HepG2 (cell line): ENCODE results near the gene ZNF821. TPM values are rescaled to one million over a fixed set of nuclear protein-coding genes. Genes with fewer than 3 reads are reported as not detected.

ENCODE experiments used
- ARID5B ChIP-seq: IDR thresholded peaks from 2 replicates; pipeline ENCODE4 v1.4.0; 2020; ENCODE audit warnings: mild to moderate bottlenecking, missing genetic modification reagents
- ATF1 ChIP-seq: IDR thresholded peaks from 2 replicates; pipeline ENCODE4 v1.6.1; 2016; ENCODE audit warnings: mild to moderate bottlenecking, control low read depth
- ELK4 ChIP-seq: sonication (generic); formaldehyde crosslinking; IDR thresholded peaks from 2 replicates; pipeline ENCODE4 v1.9.0; 2021; ENCODE audit warnings: missing genetic modification reagents, borderline replicate concordance
- EP300 ChIP-seq, 3 experiments: sonication (generic) in 1 of 3; formaldehyde crosslinking in 1 of 3; IDR thresholded peaks; 2 replicates each; pipeline versions ENCODE4 v1.5.1 to v1.6.1; 2011 to 2020; ENCODE audit warnings: low read depth in 2 of 3, low read length in 2 of 3, borderline replicate concordance in 1 of 3, improper control_type of control experiment in 1 of 3, mild to moderate bottlenecking in 1 of 3, missing genetic modification reagents in 1 of 3, moderate library complexity in 1 of 3
- IKZF5 ChIP-seq: IDR thresholded peaks from 2 replicates; pipeline ENCODE4 v1.6.1; 2018; ENCODE audit warnings: missing genetic modification reagents, mild to moderate bottlenecking, missing compliant biosample characterization
- MED13 ChIP-seq: sonication (generic); formaldehyde crosslinking; IDR thresholded peaks from 2 replicates; pipeline ENCODE4 v1.5.0; 2020; ENCODE audit warnings: missing genetic modification reagents
- MLX ChIP-seq: IDR thresholded peaks from 2 replicates; pipeline ENCODE4 v1.6.1; 2016
- MTF1 ChIP-seq: sonication (generic); formaldehyde crosslinking; IDR thresholded peaks from 2 replicates; pipeline ENCODE4 v1.5.0; 2020; ENCODE audit warnings: missing genetic modification reagents
- NCOA2 ChIP-seq: sonication (generic); formaldehyde crosslinking; IDR thresholded peaks from 2 replicates; pipeline ENCODE4 v1.8.0; 2022; ENCODE audit warnings: inconsistent platforms
- PCBP2 ChIP-seq: fragments of 200-400 bp; formaldehyde crosslinking; optimal IDR thresholded peaks from 2 replicates; pipeline ENCODE3; 2018; ENCODE audit warnings: low read length, low read depth; ENCODE audit not compliant: poor library complexity, severe bottlenecking
- PHF21A ChIP-seq: sonication (generic); formaldehyde crosslinking; IDR thresholded peaks from 2 replicates; pipeline ENCODE4 v1.5.0; 2020; ENCODE audit warnings: mild to moderate bottlenecking, missing genetic modification reagents
- RARA ChIP-seq: IDR thresholded peaks from 2 replicates; pipeline ENCODE4 v1.6.1; 2016; ENCODE audit warnings: missing genetic modification reagents, missing compliant biosample characterization
- SALL2 ChIP-seq: sonication (generic); formaldehyde crosslinking; IDR thresholded peaks from 2 replicates; pipeline ENCODE4 v1.8.1; 2023; ENCODE audit warnings: mild to moderate bottlenecking, missing genetic modification reagents, inconsistent platforms
- SETDB1 ChIP-seq: sonication (generic); formaldehyde crosslinking; IDR thresholded peaks from 2 replicates; pipeline ENCODE4 v1.5.1; 2020; ENCODE audit warnings: missing genetic modification reagents, mild to moderate bottlenecking, borderline replicate concordance
- TFDP2 ChIP-seq: sonication (generic); formaldehyde crosslinking; IDR thresholded peaks from 2 replicates; pipeline ENCODE4 v1.4.0; 2020; ENCODE audit warnings: missing genetic modification reagents
- ZNF432 ChIP-seq: sonication (generic); formaldehyde crosslinking; IDR thresholded peaks from 2 replicates; pipeline ENCODE4 v1.5.0; 2020; ENCODE audit warnings: missing genetic modification reagents, mild to moderate bottlenecking, borderline replicate concordance
- ZSCAN25 ChIP-seq: sonication (generic); formaldehyde crosslinking; IDR thresholded peaks from 2 replicates; pipeline ENCODE4 v1.8.0; 2022; ENCODE audit warnings: mild to moderate bottlenecking, missing genetic modification reagents
- polyA plus RNA-seq, 8 experiments: library from polyadenylated mRNA; depleted of rRNA in 3 of 8; stranded (reverse) in 7 of 8; unstranded in 1 of 8; fragments of >200 nt; fragmentation: Illumina TruSeq in 4 of 8; extraction: Trizol in 4 of 8; gene quantifications; 2 replicates each; pipeline versions ENCODE4 v1.2.1 to v1.2.3, GENCODE V29; 2011 to 2016; ENCODE audit warnings: low read depth in 4 of 8, missing spikeins in 1 of 8, mixed read lengths in 1 of 8; ENCODE audit not compliant: insufficient read depth in 1 of 8
- total RNA-seq, 5 experiments: library from RNA; depleted of rRNA; stranded (reverse); fragments of >200 nt; fragmentation: Illumina TruSeq; extraction: Trizol; gene quantifications; 2 replicates each; pipeline ENCODE4 v1.2.3, GENCODE V29; 2016; ENCODE audit warnings: low read depth in 1 of 5

Gene ZNF821
- total and polyA plus RNA-seq, 2 of the 13 experiments (the other 11 are each of a cell fraction or from before 2014, with no cell fraction given), result 7.0 to 9.1 TPM

GRCh38 chr16:71883849-71884638, at the start of gene ZNF821 (continued):
- TF ChIP-seq MED13 (CRISPR knock-in tag), result no peak
- no peak for TF ChIP-seq IKZF5 (CRISPR knock-in tag)
- no peak for TF ChIP-seq PCBP2
- no peak for TF ChIP-seq MLX (CRISPR knock-in tag)
- no peak for TF ChIP-seq ELK4 (CRISPR knock-in tag)
- TF ChIP-seq RARA, result no peak
- no peak for TF ChIP-seq ZNF432
- TF ChIP-seq TFDP2, result peak; percentile 53; the same call in 1 of the 2 replicates
- TF ChIP-seq NCOA2 (CRISPR knock-in tag), result 0 out of 2 replicates have a peak, but pooled peaks have one; percentile 8
- 0 out of 2 replicates have a peak, but pooled peaks have one; percentile 46 for TF ChIP-seq SALL2 (CRISPR knock-in tag)
- no peak for TF ChIP-seq MTF1
- TF ChIP-seq EP300 (IDR thresholded peaks at IDR 0.05; ENCODE audit: low read depth in 2 of 2, low read length in 2 of 2), result no peak
- no peak for TF ChIP-seq EP300 (CRISPR knock-in tag; IDR thresholded peaks at IDR 0.05; ENCODE audit: borderline replicate concordance)
- no peak for TF ChIP-seq ZSCAN25
- 0 out of 2 replicates have a peak, but pooled peaks have one; percentile 9 for TF ChIP-seq PHF21A
- TF ChIP-seq ARID5B (CRISPR knock-in tag), result peak; percentile 7; the same call in 1 of the 2 replicates
- no peak for TF ChIP-seq ATF1 (CRISPR knock-in tag)
- no peak for TF ChIP-seq SETDB1 (CRISPR knock-in tag)
